ENCODE results near the gene PHC3. TPM values are rescaled to one million over a fixed set of nuclear protein-coding genes. Genes with fewer than 3 reads are reported as not detected.

PHC3 gene
- total RNA-seq (ENCODE audit: low replicate concordance), result 50.4 and 65.6 TPM in 2 replicates

GRCh38 chr3:170180908-170181885 lies at the start of gene PHC3:
TSS of gene PHC3 (minus strand) at chr3:170181733. CDS start at chr3:170181715, 18 bp downstream.
- TF ChIP-seq CTCF (IDR thresholded peaks at IDR 0.05; ENCODE audit: insufficient read depth, low read length), result no peak
- DNase-seq (ENCODE audit: low read depth), result peak; percentile 88
- peak within 1 kb of the TSS; percentile 97 for H3K4me3 ChIP-seq (ENCODE audit: low read depth, low read length)

- H3K4me3 ChIP-seq (ENCODE audit: low read depth, low read length), result no peak overlapping the region
- no peak for TF ChIP-seq CTCF (IDR thresholded peaks at IDR 0.05; ENCODE audit: insufficient read depth, low read length)
- DNase-seq (ENCODE audit: low read depth), result peak; percentile 37
These were observed 46.7 kb upstream of the PHC3 start for GRCh38 chr3:170228093-170228766.

GRCh38 chr3:170226426-170226960 lies 45.0 kb upstream of the PHC3 start:
- no peak for TF ChIP-seq CTCF (IDR thresholded peaks at IDR 0.05; ENCODE audit: insufficient read depth, low read length)
- peak; percentile 56 for DNase-seq (ENCODE audit: low read depth)
- no peak overlapping the region for H3K4me3 ChIP-seq (ENCODE audit: low read depth, low read length)

- no peak for TF ChIP-seq CTCF (IDR thresholded peaks at IDR 0.05; ENCODE audit: insufficient read depth, low read length)
- H3K4me3 ChIP-seq (ENCODE audit: low read depth, low read length), result no peak overlapping the region
These were observed 43.6 kb upstream of the PHC3 start for GRCh38 chr3:170225166-170225565.

GRCh38 chr3:170222647-170223541 lies 41.4 kb upstream of the PHC3 start:
- peak; percentile 41 for TF ChIP-seq CTCF (IDR thresholded peaks at IDR 0.05; ENCODE audit: insufficient read depth, low read length)

More at GRCh38 chr3:170225166-170225565, 43.6 kb upstream of the PHC3 start:
- no peak for DNase-seq (ENCODE audit: low read depth)

More at GRCh38 chr3:170222647-170223541, 41.4 kb upstream of the PHC3 start:
- DNase-seq (ENCODE audit: low read depth), result peak; percentile 45
- H3K4me3 ChIP-seq (ENCODE audit: low read depth, low read length), result peak overlapping the region; percentile 91
